Non-pigmented ciliary epithelial cell (primary cell): ENCODE results near the gene OR6F1.
A peak's percentile ranks its signal among the peaks of the same experiment; 100 is the strongest.
"Not testable (repeated sequence)": the region's sequence is repeated elsewhere in the genome, so short reads cannot be mapped to it uniquely, and the experiment has no call there.

ENCODE experiments used
- DNase-seq: peaks from one replicate; pipeline ENCODE4 v3.0.0-alpha.2; 2010; ENCODE audit warnings: low read depth

Gene OR6F1

GRCh38 chr1:247716546-247716945 is at the start of gene OR6F1:
OR6F1 (minus strand) TSS chr1:247716646; CDS start chr1:247712755, 3,891 bp downstream.
- DNase-seq = no peak

- no peak for DNase-seq
Observed at GRCh38 chr1:247760456-247760855, 44.0 kb upstream of the OR6F1 start, which contains the start of gene OR1C1. OR1C1 (minus strand) TSS chr1:247760556; CDS start chr1:247758406, 2,150 bp downstream.

GRCh38 chr1:247754311-247754710 is 37.9 kb upstream of the OR6F1 start:
- not testable (repeated sequence) for DNase-seq

DNA sequence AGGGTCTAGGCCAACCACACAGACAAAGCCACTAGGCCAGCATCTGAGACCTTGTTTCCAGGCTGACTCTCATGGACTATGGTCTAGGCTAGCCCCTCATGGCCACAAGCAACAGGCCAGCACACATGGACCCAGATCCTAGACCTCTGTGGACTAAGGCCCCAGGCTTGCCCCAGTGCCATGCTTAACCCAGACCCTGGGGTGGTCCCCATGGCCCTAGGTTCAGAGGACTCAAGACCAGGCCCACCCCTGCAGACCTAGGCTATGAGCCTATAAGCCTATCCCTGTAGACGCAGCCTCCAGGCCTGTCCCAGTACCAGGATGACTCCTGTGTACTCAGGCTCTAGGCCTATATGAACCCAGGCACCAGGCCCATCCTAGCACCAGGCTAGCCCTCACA is 33.4 kb upstream of the OR6F1 start:
- no peak for DNase-seq

DNA sequence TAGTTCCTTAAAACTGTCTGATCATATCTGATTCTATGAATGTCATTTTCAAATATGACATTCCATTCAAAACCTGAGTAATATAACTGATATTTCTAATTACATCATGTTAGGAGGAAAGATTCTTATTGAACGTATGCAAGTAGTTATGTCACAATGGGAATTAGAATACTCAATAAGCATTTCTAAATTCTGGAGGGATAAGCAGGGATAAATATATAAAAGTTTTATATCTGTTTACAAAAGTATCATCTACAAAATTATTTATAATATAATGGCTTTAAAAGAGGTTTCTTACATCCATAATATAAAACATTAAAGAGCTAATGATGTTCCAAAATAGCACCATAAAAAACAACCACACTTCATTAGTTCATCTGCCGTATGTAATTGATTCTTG is 31.6 kb upstream of the OR6F1 start, which contains the start of gene OR14A2:
OR14A2 (minus strand) TSS at position 101 of the 400 bp plus-strand sequence.
- no peak for DNase-seq

DNA sequence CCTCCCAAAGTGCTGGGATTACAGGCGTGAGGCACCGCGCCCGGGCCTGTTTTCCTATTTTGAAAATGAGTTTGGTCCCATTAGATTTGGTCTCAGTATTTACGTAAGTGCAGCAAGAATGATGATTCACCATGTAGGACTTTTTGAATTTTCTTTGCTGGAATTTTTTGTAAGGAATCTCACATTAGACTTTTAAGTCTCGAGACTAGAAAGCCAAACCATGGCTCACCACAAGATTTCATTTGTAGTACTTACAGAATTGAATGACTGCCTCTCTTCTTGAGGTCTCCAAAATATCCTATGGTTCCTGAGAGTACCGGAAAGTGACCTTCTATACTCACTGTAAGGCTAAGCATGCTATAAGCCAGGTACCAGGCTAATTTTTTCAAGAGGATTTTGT is 31.2 kb upstream of the OR6F1 start:
- DNase-seq = no peak

DNA sequence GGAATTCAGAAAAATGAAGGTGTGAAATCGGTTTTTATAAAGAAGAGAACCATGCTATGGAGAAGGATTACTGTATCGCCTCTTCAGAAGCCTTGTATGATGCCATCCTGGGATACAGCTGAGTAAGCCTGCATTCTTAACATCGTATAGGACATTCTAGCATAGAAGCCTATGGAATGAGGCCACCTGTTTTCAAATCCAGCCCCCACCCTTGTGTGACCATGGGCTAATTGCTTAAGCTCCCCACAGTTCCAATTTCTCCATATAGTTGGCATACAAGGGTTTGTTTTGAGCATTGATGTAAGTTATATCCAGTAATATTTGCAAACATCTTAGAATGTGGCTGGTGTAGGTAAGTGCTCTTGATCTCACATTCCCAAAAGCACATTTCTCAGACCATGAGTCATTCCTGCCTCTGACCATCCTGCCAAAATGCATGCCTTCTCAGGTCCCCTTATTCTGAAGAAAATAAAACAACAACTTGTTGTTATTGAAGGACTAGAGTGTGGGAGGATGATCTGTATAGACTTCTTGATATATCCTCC is 30.0 kb upstream of the OR6F1 start:
- DNase-seq = no peak

DNA sequence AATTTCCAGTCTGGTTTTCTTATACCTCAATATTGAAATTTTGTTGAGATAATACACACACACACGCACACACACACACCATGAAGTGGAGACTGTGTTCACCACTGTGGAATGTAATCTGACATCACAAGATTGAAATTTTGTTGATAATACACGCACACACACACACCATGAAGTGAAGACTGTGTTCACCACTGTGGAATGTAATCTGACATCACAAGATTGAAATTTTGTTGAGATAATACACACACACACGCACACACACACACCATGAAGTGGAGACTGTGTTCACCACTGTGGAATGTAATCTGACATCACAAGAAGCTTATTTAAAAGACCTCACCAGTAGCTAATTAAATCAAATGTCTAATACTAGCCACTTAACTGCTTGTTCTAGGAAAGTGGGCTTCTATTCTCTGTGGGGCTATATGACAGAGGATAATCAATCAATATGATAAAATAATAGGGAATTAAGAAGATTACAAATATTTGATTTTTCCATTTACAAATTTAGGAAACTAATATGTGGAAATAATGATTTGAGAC is 25.8 kb upstream of the OR6F1 start:
- DNase-seq = peak; percentile 26

GRCh38 chr1:247741756-247742155 is 25.3 kb upstream of the OR6F1 start:
- DNase-seq = no peak

GRCh38 chr1:247740721-247741120 is 24.3 kb upstream of the OR6F1 start:
- no peak for DNase-seq

GRCh38 chr1:247738315-247738714 is 21.9 kb upstream of the OR6F1 start, which contains the start of gene OR14K1:
OR14K1 (plus strand) TSS chr1:247738615; CDS start chr1:247738615, 0 bp downstream.
- DNase-seq = no peak

DNA sequence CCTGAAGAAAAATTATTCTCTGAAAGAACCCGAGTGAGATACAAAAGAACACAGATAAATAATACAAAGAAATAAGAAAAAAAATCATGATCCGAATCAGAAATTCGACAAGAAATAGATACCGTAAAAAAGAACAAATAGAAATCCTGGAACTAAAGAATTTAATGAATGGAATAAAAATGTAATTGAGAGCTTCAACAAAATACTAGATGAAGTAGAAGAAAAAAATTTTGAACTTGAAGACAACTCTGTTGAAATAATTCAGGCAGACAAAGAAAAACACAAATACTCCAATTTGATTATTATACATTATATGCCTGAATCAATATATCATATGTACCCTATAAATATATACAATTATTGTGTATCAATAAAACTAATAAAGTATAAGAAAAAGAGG is 4.8 kb upstream of the OR6F1 start:
- no peak for DNase-seq

GRCh38 chr1:247713753-247714152 is 2.7 kb downstream of the OR6F1 start:
- DNase-seq = no peak

DNA sequence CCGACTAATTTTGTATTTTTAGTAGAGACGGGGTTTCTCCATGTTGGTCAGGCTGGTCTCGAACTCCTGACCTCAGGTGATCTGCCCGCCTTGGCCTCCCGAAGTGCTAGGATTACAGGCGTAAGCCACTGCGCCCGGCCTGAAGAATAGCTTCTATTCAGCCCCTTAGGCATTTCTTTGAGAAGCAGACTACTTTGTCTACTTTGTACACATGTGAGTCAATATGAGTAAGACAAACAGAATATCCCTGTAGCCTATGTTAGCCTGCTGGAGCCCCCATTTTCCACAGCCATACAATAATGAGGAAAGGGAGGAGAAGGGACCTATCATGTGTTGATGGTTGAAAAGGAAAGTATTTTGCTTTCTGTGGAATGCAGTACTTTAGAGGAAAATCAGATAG is 5.8 kb downstream of the OR6F1 start:
- not testable (repeated sequence) for DNase-seq

DNA sequence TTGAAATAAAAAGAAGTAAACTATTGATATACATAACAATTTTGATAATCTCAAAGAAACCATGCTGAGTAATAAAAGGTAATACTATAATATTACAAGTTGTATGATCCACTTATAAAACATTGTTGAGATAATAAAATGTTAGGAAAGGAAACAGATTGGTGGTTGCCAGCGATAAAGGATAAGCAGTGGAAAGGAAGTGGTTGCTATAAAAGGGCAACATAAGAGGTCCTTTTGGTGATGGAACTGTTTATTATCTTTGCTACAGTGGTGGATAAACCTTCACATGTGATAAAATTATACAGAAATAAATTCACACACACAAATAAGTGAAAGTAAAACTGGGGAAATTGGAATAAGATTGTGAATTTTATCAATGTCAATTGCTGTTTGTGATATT is 15.1 kb downstream of the OR6F1 start:
- no peak for DNase-seq

- DNase-seq = peak; percentile 3
Observed at GRCh38 chr1:247681288-247681897, 35.1 kb downstream of the OR6F1 start.

DNA sequence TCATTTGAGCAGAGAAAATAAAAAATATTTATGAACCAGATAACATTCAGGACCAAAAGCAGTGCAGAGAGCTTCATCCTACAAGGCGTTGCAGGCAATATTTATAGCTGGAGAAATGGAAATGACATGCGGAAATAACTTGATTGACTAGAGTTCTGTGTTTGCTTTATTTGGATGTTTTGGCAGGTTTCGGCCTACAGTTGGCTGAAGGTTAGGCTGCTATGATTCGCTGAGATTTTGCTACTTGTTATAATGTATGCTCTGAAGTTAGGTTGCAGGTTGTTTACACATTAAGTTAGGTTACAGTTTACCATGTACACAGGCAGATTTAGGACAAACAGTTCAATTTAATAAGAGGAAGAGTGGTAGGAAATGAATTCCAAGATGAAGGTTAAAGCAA is 36.3 kb downstream of the OR6F1 start:
- DNase-seq = no peak

- no peak for DNase-seq
Observed at GRCh38 chr1:247679639-247680038, 36.8 kb downstream of the OR6F1 start, which contains the start of gene OR13G1. OR13G1 (minus strand) TSS chr1:247679739; CDS start chr1:247673041, 6,698 bp downstream.

GRCh38 chr1:247669225-247669624 is 47.2 kb downstream of the OR6F1 start:
- no peak for DNase-seq
